GM12872 (cell line): Measurements from ENCODE around the gene SNRPA.

Experiments
- CTCF ChIP-seq: IDR thresholded peaks from 3 replicates; pipeline ENCODE4 v1.5.1; 2011; ENCODE audit warnings: low read depth, mild to moderate bottlenecking, low read length, moderate library complexity; ENCODE audit not compliant: insufficient read depth

SNRPA gene

GRCh38 chr19:40705950-40706619 is 44.9 kb upstream of the SNRPA start:
- TF ChIP-seq CTCF, result no peak

- TF ChIP-seq CTCF, result no peak
These were observed 43.4 kb upstream of the SNRPA start for GRCh38 chr19:40707615-40708014.

- no peak for TF ChIP-seq CTCF
These were observed 41.2 kb upstream of the SNRPA start for GRCh38 chr19:40709817-40710216.

GRCh38 chr19:40713939-40714338 is 37.1 kb upstream of the SNRPA start:
- TF ChIP-seq CTCF, result no peak

- TF ChIP-seq CTCF, result 0 out of 3 replicates have a peak, but pooled peaks have one; percentile 24
These were observed 36.3 kb upstream of the SNRPA start for GRCh38 chr19:40714441-40715299.

- TF ChIP-seq CTCF, result no peak
These were observed 34.9 kb upstream of the SNRPA start for GRCh38 chr19:40716031-40716481.

GRCh38 chr19:40716482-40717324 is 34.3 kb upstream of the SNRPA start, which contains the start of the genes COQ8B and ITPKC:
Gene COQ8B (minus strand): TSS chr19:40716886. CDS start chr19:40714632, 2,254 bp downstream.
Gene ITPKC (plus strand): TSS chr19:40717112. CDS start chr19:40717136, 24 bp downstream.
- no peak for TF ChIP-seq CTCF
